ENCODE results near the gene ARFGAP1. TPM values are rescaled to one million over a fixed set of nuclear protein-coding genes. Genes with fewer than 3 reads are reported as not detected.

The ARFGAP1 gene
- total and polyA plus RNA-seq, 2 donors (not counting 3 experiments of a cell fraction or from before 2014, with no cell fraction given): 93.7 to 126 TPM

- Histone ChIP-seq H3K36me3 (ENCODE audit: control insufficient read depth in 2 of 2, extremely low read depth in 1 of 2, insufficient read depth in 2 of 2, low read length in 2 of 2) (no peaks in the 10 kb centered on the region), H4K20me1 (replicated peaks; ENCODE audit: control insufficient read depth, extremely low read depth, insufficient read depth, low read length) (no peaks in the 10 kb centered on the region), H2AFZ (ENCODE audit: low read depth, low read length) (no peak overlapping the region), H3K4me3 (replicated peaks in 1 of 3; ENCODE audit: insufficient read depth in 1 of 3, low read depth in 1 of 3, low read length in 3 of 3) (no peak overlapping the region), H3K4me1 (ENCODE audit: control insufficient read depth, extremely low read depth, insufficient read depth, low read length) (no peaks in the 10 kb centered on the region), H3K27ac (ENCODE audit: insufficient read depth, low read depth, low read length) (no peak overlapping the region), H3K27me3 (ENCODE audit: control insufficient read depth in 2 of 2, insufficient read depth in 2 of 2, low read length in 2 of 2) (peaks cover 4 to 7% of the 10 kb centered on the region in 2 experiments), H3K9ac (replicated peaks; ENCODE audit: extremely low read depth, insufficient read depth, low read length) (no peak overlapping the region), H3K79me2 (ENCODE audit: control insufficient read depth, insufficient read depth, low read length) (no peaks in the 10 kb centered on the region), H3K9me3 (replicated peaks; ENCODE audit: control insufficient read depth, insufficient read depth, low read length) (no peaks in the 10 kb centered on the region), H3K9me1 (replicated peaks; ENCODE audit: control insufficient read depth, extremely low read depth, insufficient read depth, low read length) (no peaks in the 10 kb centered on the region), H3K4me2 (ENCODE audit: insufficient read depth, low read length) (no peak overlapping the region)
- dilution Hi-C loops (cut with MboI; ENCODE audit: extremely low pct_ligation_motif_present, low sequenced_read_pairs) (no loop called here), intact Hi-C loops (cut with micrococcal nuclease) (no loop called here)
- FAIRE-seq (no peak), DNase-seq (ENCODE audit: low read depth, low spot score) (no peak)
- no TSS peak for BruUV-seq (replicated peaks)
- POLR2A ChIA-PET: no interaction called here
- TF ChIP-seq EZH2 (IDR thresholded peaks at IDR 0.05; ENCODE audit: borderline replicate concordance, low read depth, low read length, severe bottlenecking) (no peak), GATA2 (IDR thresholded peaks at IDR 0.05; ENCODE audit: insufficient read depth, insufficient read length, low read depth, low read length) (no peak), POLR2A (IDR thresholded peaks at IDR 0.05; ENCODE audit: low read depth, low read length) (no peak), MAX (IDR thresholded peaks at IDR 0.05; ENCODE audit: insufficient read depth, insufficient read length) (no peak), POLR2AphosphoS5 (IDR thresholded peaks at IDR 0.05; ENCODE audit: insufficient read depth, low read depth, low read length) (no peak), JUN (IDR thresholded peaks at IDR 0.05; ENCODE audit: borderline replicate concordance, insufficient read depth, insufficient read length, low read depth) (no peak), FOS (IDR thresholded peaks at IDR 0.05; ENCODE audit: borderline replicate concordance, insufficient read depth, low read length) (no peak), MYC (IDR thresholded peaks at IDR 0.05; ENCODE audit: low read depth, low read length) (no peak)
- TF ChIP-seq, protein P1, sequence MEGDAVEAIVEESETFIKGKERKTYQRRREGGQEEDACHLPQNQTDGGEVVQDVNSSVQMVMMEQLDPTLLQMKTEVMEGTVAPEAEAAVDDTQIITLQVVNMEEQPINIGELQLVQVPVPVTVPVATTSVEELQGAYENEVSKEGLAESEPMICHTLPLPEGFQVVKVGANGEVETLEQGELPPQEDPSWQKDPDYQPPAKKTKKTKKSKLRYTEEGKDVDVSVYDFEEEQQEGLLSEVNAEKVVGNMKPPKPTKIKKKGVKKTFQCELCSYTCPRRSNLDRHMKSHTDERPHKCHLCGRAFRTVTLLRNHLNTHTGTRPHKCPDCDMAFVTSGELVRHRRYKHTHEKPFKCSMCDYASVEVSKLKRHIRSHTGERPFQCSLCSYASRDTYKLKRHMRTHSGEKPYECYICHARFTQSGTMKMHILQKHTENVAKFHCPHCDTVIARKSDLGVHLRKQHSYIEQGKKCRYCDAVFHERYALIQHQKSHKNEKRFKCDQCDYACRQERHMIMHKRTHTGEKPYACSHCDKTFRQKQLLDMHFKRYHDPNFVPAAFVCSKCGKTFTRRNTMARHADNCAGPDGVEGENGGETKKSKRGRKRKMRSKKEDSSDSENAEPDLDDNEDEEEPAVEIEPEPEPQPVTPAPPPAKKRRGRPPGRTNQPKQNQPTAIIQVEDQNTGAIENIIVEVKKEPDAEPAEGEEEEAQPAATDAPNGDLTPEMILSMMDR (IDR thresholded peaks at IDR 0.05; ENCODE audit: extremely low read depth in 1 of 2, insufficient read depth in 1 of 2, low read depth in 1 of 2, low read length in 2 of 2): no peak
- CTCF ChIA-PET: interaction anchor here (4.2 kb wide), 1 partner anchor 25 kb away, joined by 24 read pairs; no protein-coding TSS in a partner anchor
Measured at GRCh38 chr20:63247671-63248228, 24.9 kb upstream of the ARFGAP1 start.
